Adipocyte (in vitro differentiated cells): ENCODE results near the gene KCNH2.
"Not testable (repeated sequence)": the region's sequence is repeated elsewhere in the genome, so short reads cannot be mapped to it uniquely, and the experiment has no call there.

Source experiments
- DNase-seq: peaks from one replicate; pipeline ENCODE4 v3.0.0-alpha.2; 2015; ENCODE audit warnings: low read depth
- H3K27me3 ChIP-seq: replicated peaks from 2 replicates; pipeline ENCODE4 v1.7.0; 2013; ENCODE audit warnings: mild to moderate bottlenecking, low read length, moderate library complexity; ENCODE audit not compliant: control insufficient read depth, insufficient read depth
- H3K36me3 ChIP-seq: 2 replicates; pipeline ENCODE4 v1.7.0; 2013; ENCODE audit warnings: low read length, mild to moderate bottlenecking, moderate library complexity; ENCODE audit not compliant: control insufficient read depth, insufficient read depth, severe bottlenecking
- H3K4me1 ChIP-seq: 2 replicates; pipeline ENCODE4 v1.7.0; 2013; ENCODE audit warnings: mild to moderate bottlenecking, low read length, moderate library complexity; ENCODE audit not compliant: control insufficient read depth, insufficient read depth
- H3K4me3 ChIP-seq: 2 replicates; pipeline ENCODE4 v1.7.0; 2013; ENCODE audit warnings: mild to moderate bottlenecking, low read length, moderate library complexity
- H3K9ac ChIP-seq: 2 replicates; pipeline ENCODE4 v1.7.0; 2013; ENCODE audit warnings: mild to moderate bottlenecking, low read length, moderate library complexity
- H3K9me3 ChIP-seq: 2 replicates; pipeline ENCODE4 v1.7.0; 2013; ENCODE audit warnings: mild to moderate bottlenecking, low read length, moderate library complexity; ENCODE audit not compliant: control insufficient read depth

KCNH2 gene

GRCh38 chr7:150978126-150978789 lies at the start of gene KCNH2:
Gene KCNH2 (minus strand): TSS chr7:150978321. CDS start chr7:150977913, 408 bp downstream.
- H3K9ac ChIP-seq: no peak within 1 kb of the TSS
- peaks cover 6% of the 10 kb centered on the region for H3K4me1 ChIP-seq
- peak; percentile 25 for DNase-seq
- H3K4me3 ChIP-seq: no peak within 1 kb of the TSS
- H3K9me3 ChIP-seq: no peaks in the 10 kb centered on the region
- H3K36me3 ChIP-seq: no peaks in the 10 kb centered on the region
- H3K27me3 ChIP-seq: peaks cover 59% of the 10 kb centered on the region

GRCh38 chr7:151027728-151028130 lies 49.6 kb upstream of the KCNH2 start:
- not testable (repeated sequence) for DNase-seq, H3K36me3 ChIP-seq, H3K9me3 ChIP-seq
- H3K4me3 ChIP-seq: peak overlapping the region; percentile 91
- H3K4me1 ChIP-seq: peaks cover 10% of the 10 kb centered on the region
- peak overlapping the region; percentile 89 for H3K9ac ChIP-seq
- peaks cover 15% of the 10 kb centered on the region for H3K27me3 ChIP-seq

- not testable (repeated sequence) for H3K36me3 ChIP-seq, H3K9ac ChIP-seq, H3K9me3 ChIP-seq, DNase-seq
- peak overlapping the region; percentile 91 for H3K4me3 ChIP-seq
- peaks cover 15% of the 10 kb centered on the region for H3K27me3 ChIP-seq
- peaks cover 10% of the 10 kb centered on the region for H3K4me1 ChIP-seq
These were observed 48.9 kb upstream of the KCNH2 start for GRCh38 chr7:151026771-151027727.

- Histone ChIP-seq H3K9me3 (no peaks in the 10 kb centered on the region), H3K4me1 (peaks cover 10% of the 10 kb centered on the region), H3K4me3 (no peak overlapping the region), H3K9ac (no peak overlapping the region), H3K27me3 (peaks cover 15% of the 10 kb centered on the region), H3K36me3 (no peaks in the 10 kb centered on the region)
- no peak for DNase-seq
These were observed 48.0 kb upstream of the KCNH2 start for GRCh38 chr7:151025924-151026671.

- no peak within 1 kb of the TSS for H3K9ac ChIP-seq
- H3K36me3 ChIP-seq: no peaks in the 10 kb centered on the region
- H3K4me3 ChIP-seq: no peak within 1 kb of the TSS
- no peak for DNase-seq
- no peaks in the 10 kb centered on the region for H3K9me3 ChIP-seq
- H3K27me3 ChIP-seq: peaks cover 15% of the 10 kb centered on the region
- H3K4me1 ChIP-seq: peaks cover 11% of the 10 kb centered on the region
These were observed 46.4 kb upstream of the KCNH2 start, which contains the start of gene ATG9B for GRCh38 chr7:151024435-151025056. Gene ATG9B (minus strand): TSS chr7:151024494. CDS start chr7:151024423, 71 bp downstream.

GRCh38 chr7:151023232-151023631 lies 45.1 kb upstream of the KCNH2 start:
- no peaks in the 10 kb centered on the region for H3K36me3 ChIP-seq
- no peaks in the 10 kb centered on the region for H3K9me3 ChIP-seq
- H3K4me1 ChIP-seq: peaks cover 9% of the 10 kb centered on the region
- H3K4me3 ChIP-seq: no peak overlapping the region
- no peak overlapping the region for H3K9ac ChIP-seq
- H3K27me3 ChIP-seq: peaks cover 18% of the 10 kb centered on the region
- no peak for DNase-seq

- Histone ChIP-seq H3K9ac (no peak overlapping the region), H3K4me1 (peaks cover 10% of the 10 kb centered on the region), H3K4me3 (no peak overlapping the region), H3K27me3 (peaks cover 26% of the 10 kb centered on the region), H3K36me3 (no peaks in the 10 kb centered on the region), H3K9me3 (no peaks in the 10 kb centered on the region)
- no peak for DNase-seq
These were observed 42.1 kb upstream of the KCNH2 start for GRCh38 chr7:151020231-151020630.

- Histone ChIP-seq H3K27me3 (peaks cover 23% of the 10 kb centered on the region), H3K9ac (no peak overlapping the region), H3K4me1 (peaks cover 12% of the 10 kb centered on the region), H3K36me3 (no peaks in the 10 kb centered on the region), H3K9me3 (no peaks in the 10 kb centered on the region), H3K4me3 (peak overlapping the region; percentile 61)
- DNase-seq: no peak
These were observed 41.0 kb upstream of the KCNH2 start for GRCh38 chr7:151019130-151019447.

- peak; percentile 36 for DNase-seq
- no peak overlapping the region for H3K9ac ChIP-seq
- peak overlapping the region; percentile 61 for H3K4me3 ChIP-seq
- H3K4me1 ChIP-seq: peaks cover 17% of the 10 kb centered on the region
- H3K9me3 ChIP-seq: no peaks in the 10 kb centered on the region
- H3K36me3 ChIP-seq: no peaks in the 10 kb centered on the region
- peaks cover 21% of the 10 kb centered on the region for H3K27me3 ChIP-seq
These were observed 40.5 kb upstream of the KCNH2 start for GRCh38 chr7:151018421-151019129.

GRCh38 chr7:151017953-151018420 lies 39.9 kb upstream of the KCNH2 start:
- H3K4me3 ChIP-seq: peak overlapping the region; percentile 61

More at GRCh38 chr7:151017953-151018420, 39.9 kb upstream of the KCNH2 start:
- H3K36me3 ChIP-seq: no peaks in the 10 kb centered on the region
- DNase-seq: peak; percentile 79
- H3K27me3 ChIP-seq: peaks cover 16% of the 10 kb centered on the region
- no peaks in the 10 kb centered on the region for H3K9me3 ChIP-seq
- peaks cover 17% of the 10 kb centered on the region for H3K4me1 ChIP-seq
- no peak overlapping the region for H3K9ac ChIP-seq
